ENCODE data around the gene FOXP1.

The FOXP1 gene

GRCh38 chr3:71195492-71195891 lies 388.0 kb downstream of the FOXP1 start:
- no peak for DNase-seq

DNA sequence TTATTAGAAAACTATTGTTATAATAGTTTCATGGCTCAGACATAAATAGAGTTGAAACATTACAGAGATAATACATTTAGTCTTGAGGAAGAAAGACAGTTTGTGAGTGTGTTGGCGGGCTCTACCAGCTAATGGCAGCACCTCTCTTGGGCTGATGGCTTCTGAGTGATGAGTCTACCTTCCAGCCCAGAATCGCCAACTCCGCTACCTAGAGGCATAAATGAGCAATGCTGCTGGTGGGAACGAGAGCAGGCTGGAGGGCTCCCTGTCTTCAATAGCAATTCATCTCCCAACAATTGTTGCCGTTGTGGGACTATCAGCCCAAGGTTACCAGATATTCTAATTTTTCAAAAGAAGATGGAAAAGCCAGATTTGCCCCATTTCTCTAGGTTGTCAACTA lies 388.7 kb downstream of the FOXP1 start:
- DNase-seq = no peak

DNA sequence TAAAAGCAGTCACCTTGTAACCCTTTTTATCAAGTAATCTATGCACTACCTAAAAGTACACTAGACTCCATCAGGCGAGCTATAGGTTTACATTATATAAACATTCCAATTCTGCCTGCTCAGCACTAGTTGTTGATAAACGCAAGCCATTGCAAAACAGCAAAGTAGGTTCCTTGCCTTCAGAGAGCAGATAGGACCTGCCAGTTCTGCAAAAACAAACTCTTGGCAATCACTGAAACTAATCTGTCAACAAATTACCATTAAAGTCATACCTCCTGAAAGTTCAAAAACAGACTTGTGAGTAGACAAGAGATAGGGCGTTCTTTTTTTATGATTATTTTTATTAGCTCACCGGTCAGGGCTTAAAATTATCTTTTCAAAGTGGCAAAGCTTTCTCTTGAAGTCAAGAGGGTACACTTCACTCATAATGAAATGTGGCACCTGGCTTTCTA lies 392.5 kb downstream of the FOXP1 start:
- DNase-seq = no peak

- peak; percentile 10 for DNase-seq
Measured at GRCh38 chr3:71189480-71189879, 394.0 kb downstream of the FOXP1 start.

DNA sequence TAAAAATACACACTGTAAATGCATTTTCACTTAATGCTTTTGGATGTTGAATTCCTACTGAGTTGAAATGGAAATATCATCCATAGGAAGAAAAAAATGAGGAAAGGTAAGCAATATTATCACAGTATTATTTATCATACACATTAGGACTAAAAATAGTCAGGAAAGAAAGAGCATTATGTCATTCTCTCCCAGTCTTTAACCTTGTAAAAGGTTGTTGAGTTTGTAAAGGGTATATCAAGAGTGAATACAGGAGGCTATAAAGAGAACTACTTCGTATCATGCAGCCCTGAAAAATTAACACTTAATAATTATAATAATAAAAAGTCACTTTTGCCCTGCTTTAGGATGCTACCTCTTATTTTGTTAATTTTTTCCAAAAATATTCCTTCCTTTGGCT lies 395.8 kb downstream of the FOXP1 start:
- no peak for DNase-seq

- no peak for DNase-seq
Measured at GRCh38 chr3:71186801-71187200, 396.7 kb downstream of the FOXP1 start.

GRCh38 chr3:71185733-71186455 lies 397.6 kb downstream of the FOXP1 start:
- peak; percentile 29 for DNase-seq

DNA sequence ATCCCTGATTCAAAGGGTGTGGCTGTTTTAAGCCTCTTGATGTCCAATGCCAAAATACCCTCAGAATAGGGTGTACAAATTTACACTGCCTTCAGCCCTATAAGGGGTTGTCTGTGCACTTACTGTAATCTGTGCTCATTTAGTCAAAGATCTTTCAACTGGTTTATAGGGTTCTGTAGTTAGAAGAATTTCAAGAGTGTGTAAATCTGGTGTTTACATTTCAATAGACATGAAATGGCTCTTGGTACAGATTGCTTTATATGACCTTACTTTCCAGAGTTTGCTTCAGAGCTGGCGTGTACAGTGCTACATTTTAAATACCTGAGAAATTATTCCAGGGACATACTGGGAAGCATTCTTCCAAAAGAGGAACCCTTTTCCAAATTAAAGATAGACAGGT lies 399.3 kb downstream of the FOXP1 start:
- DNase-seq = no peak

DNA sequence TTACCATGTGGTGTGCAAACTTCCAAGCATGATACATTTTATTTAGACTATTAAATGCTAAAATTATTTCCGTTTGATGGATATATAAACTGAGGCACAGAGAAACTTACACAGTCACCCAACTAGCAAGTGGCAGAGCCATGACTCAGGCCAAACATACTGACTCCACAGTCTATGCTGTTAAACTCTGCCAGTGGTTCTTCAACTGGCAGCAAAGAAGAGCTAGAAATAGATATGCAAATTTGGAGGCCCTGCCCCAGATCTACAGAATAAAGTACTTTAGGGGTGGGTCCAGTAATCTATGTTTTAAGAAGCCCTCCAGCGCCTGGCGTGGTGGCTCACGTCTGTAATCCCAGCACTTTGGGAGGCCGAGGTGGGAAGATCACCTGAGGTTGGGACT lies 400.0 kb downstream of the FOXP1 start:
- DNase-seq = no peak

DNA sequence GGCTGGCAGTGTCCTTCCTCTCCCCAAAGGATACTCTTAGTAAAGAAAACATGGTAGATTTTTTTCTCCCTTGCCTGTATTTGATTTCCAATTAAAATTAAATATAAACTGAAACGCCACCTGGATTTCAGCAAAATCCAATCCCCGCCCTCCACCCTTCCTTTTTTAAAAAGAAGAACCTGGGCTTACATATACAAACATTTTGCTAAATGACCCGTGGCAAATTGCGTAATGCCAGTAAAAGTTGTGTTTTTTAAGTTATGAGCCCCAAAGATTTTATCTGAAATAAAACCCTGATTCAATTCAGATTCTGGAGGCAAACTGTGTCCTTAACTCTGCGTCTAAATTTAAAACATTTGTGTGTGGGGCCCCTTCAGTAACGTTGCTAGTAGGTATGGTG lies 403.0 kb downstream of the FOXP1 start:
- no peak for DNase-seq

GRCh38 chr3:71177375-71177774 lies 406.2 kb downstream of the FOXP1 start:
- no peak for DNase-seq

DNA sequence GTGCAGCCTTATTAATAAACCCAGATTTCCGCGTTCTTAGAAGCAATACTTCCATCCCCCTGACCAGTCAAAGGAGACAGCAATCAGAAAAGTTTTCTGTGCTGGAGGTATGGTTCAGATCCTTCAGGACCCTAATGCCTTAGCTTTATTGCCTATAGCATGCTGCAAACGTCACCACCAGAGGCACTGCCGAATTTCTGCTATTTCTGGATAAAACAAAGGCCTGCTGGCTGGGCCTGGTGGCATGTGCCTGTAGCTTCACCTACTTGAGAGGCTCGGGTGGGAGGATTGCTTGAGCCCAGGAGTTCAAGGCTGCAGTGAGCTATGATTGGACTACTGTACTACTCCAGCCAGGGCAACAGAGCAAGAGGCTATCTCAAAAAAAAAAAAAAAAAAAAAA lies 407.2 kb downstream of the FOXP1 start:
- DNase-seq = no peak

- no peak for DNase-seq
Measured at GRCh38 chr3:71175691-71176365, 407.7 kb downstream of the FOXP1 start.

DNA sequence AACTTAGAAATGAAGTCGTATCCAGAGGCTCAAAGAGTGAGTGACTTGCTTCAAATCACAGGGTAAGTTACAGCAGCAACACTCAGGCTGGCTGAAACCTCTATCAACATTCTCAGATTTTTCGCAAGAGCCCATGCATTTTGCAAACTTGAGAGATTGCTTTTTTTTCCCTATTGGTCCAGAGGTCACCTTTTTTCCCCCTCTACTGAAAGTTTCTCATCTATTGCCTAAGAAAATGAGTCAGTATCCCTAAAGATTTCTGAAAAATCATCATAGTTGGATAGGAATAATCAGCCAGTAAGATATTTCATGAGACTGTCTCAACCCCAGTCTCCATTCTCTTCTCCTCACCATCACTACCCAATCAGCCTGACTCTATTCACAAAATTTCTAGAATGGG lies 410.6 kb downstream of the FOXP1 start:
- no peak for DNase-seq

DNA sequence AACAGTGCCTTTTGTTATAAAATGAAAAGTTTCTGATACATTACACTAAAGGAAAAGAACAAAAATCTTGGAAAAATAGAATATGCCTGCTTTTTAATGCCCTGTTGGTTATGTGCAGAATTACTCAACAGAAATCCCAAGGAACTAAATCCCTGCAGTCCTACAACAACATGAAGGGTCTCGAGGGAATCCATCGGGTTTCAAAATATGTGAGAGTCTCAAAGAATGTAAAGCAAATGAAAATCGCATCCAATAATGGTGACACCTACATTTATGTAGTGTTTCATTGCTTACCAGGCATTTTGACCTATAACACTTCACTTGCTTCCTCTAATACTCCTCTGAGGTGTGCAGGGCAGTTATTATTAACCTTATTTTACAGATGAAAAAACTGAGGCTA lies 411.3 kb downstream of the FOXP1 start:
- no peak for DNase-seq

DNA sequence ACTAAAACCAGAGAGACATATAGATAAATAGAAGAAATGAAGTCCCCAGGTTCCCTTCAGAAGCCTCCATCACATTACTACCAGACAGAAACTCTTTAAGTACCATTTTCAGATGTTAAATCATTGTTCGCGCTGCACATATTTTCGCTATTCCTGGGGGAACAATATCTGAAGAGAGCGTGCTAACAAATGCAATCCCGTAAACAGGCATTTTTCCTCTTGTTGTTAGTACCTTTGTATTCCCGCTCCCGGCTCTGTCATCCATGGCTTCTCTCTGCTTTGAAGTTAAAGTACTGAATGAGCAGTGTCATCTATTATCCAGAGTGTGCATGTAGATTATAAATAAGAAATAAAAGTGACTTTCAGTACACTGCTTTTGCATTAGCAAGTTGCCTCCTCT lies 412.3 kb downstream of the FOXP1 start:
- no peak for DNase-seq

DNA sequence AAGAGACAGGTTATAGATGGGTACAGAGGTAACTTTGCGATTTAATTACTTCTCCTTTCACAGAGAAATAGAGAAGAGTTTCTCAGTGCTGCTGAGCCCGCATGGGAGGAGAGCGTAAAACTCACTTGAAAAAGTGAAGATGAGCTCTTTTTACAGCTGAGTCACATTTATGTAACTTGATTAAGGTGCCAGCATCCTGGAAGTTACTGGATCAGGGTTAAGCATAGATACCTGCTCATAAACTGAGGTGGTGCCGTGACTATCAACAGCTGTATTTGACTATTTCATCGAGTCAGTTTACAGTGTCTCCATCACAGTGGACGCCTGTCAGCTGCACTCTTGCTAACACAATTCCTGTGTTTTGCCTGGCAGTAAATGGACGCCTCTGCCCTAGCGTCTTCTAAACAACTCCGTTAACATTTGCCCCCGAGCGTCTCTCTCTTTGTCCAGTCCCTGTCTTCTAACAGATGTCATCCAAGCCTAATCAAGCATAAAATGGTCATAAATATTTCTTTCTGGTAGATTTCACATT lies 414.6 kb downstream of the FOXP1 start:
- no peak for DNase-seq

GRCh38 chr3:71168121-71168721 lies 415.3 kb downstream of the FOXP1 start:
- DNase-seq = no peak

GRCh38 chr3:71166339-71167240 lies 416.9 kb downstream of the FOXP1 start:
- no peak for DNase-seq

DNA sequence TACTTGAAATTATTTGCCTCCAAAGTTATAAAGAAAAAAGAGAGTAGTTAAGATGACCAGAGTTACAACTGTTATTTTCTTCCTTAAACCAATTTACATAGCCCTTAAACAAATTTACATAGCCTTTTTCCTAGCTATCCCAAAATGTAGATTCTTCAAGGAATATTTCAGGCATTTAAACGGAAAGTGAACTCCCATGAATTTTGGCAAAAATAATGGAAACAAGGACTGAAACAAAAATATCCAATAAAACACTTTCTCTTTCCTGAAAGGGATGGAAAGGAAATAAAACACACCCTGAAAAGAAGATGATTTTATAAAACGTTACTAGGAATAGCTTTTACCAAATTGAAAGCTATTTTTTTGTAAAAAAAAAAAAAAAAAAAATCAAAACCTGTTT lies 418.6 kb downstream of the FOXP1 start:
- DNase-seq = no peak

- DNase-seq = no peak
Measured at GRCh38 chr3:71163198-71163918, 420.2 kb downstream of the FOXP1 start.

GRCh38 chr3:71162221-71162620 lies 421.3 kb downstream of the FOXP1 start:
- peak; percentile 29 for DNase-seq
